Endothelial cell (in vitro differentiated cells): ENCODE measurements around the gene MBNL1. TPM values are rescaled to one million over a fixed set of nuclear protein-coding genes. Genes with fewer than 3 reads are reported as not detected.

ENCODE experiments used
- DNase-seq: peaks from one replicate; pipeline ENCODE4 v3.0.0; 2021; ENCODE audit warnings: low spot score
- H3K27ac Mint-ChIP-seq: one replicate; pipeline ENCODE4 v1.8.0; 2021; ENCODE audit warnings: mixed read lengths, inconsistent platforms; ENCODE audit not compliant: unreplicated experiment
- H3K27me3 Mint-ChIP-seq: one replicate; pipeline ENCODE4 v1.8.0; 2021; ENCODE audit warnings: mild to moderate bottlenecking, moderate library complexity, mixed read lengths, inconsistent platforms; ENCODE audit not compliant: unreplicated experiment
- H3K36me3 Mint-ChIP-seq: one replicate; pipeline ENCODE4 v1.8.0; 2021; ENCODE audit warnings: mild to moderate bottlenecking, low read depth, mixed read lengths, inconsistent platforms; ENCODE audit not compliant: unreplicated experiment
- H3K4me1 Mint-ChIP-seq: one replicate; pipeline ENCODE4 v1.8.0; 2021; ENCODE audit warnings: mild to moderate bottlenecking, mixed read lengths, inconsistent platforms; ENCODE audit not compliant: unreplicated experiment
- H3K4me3 Mint-ChIP-seq: one replicate; pipeline ENCODE4 v1.8.0; 2021; ENCODE audit warnings: mild to moderate bottlenecking, mixed read lengths, inconsistent platforms; ENCODE audit not compliant: unreplicated experiment
- H3K9me3 Mint-ChIP-seq: one replicate; pipeline ENCODE4 v1.8.0; 2021; ENCODE audit warnings: mixed read lengths, inconsistent platforms; ENCODE audit not compliant: unreplicated experiment
- CTCF ChIP-seq: fragments of 200-600 bp; sonication (generic); IDR thresholded peaks from one replicate; pipeline ENCODE4 v1.5.0; 2021; ENCODE audit warnings: antibody characterized with exemption; ENCODE audit not compliant: unreplicated experiment
- total RNA-seq: library from RNA; stranded (reverse); fragmentation: NEBNext Ultra II Directional; extraction: Animal tissue kit (Norgen Biotek cat#: 25700); gene quantifications from one replicate; pipeline ENCODE4 v1.2.1, GENCODE V29; 2021; ENCODE audit not compliant: unreplicated experiment

Gene MBNL1
- total RNA-seq, 1 donor from 2014 or later, result 54.1 TPM

GRCh38 chr3:152296382-152296781 is 27.7 kb downstream of the MBNL1 start:
- Mint-ChIP-seq H3K4me3 (no peak overlapping the region), H3K9me3 (no peaks in the 10 kb centered on the region), H3K27ac (no peak overlapping the region), H3K36me3 (peaks cover 11% of the 10 kb centered on the region), H3K27me3 (peaks cover 1% of the 10 kb centered on the region), H3K4me1 (peaks cover 14% of the 10 kb centered on the region)
- TF ChIP-seq CTCF, result no peak
- no peak for DNase-seq

- no peak for TF ChIP-seq CTCF
- Mint-ChIP-seq H3K27ac (no peak overlapping the region), H3K36me3 (peaks cover 11% of the 10 kb centered on the region), H3K9me3 (no peaks in the 10 kb centered on the region), H3K4me1 (peaks cover 12% of the 10 kb centered on the region), H3K27me3 (peaks cover 1% of the 10 kb centered on the region), H3K4me3 (no peak overlapping the region)
- DNase-seq, result no peak
Measured at GRCh38 chr3:152296971-152297370, 28.2 kb downstream of the MBNL1 start.

GRCh38 chr3:152298393-152299248 is 29.9 kb downstream of the MBNL1 start:
- Mint-ChIP-seq H3K36me3 (peaks cover 11% of the 10 kb centered on the region), H3K4me1 (peaks cover 12% of the 10 kb centered on the region), H3K27ac (peak overlapping the region; percentile 54), H3K4me3 (no peak overlapping the region), H3K27me3 (peaks cover 1% of the 10 kb centered on the region), H3K9me3 (no peaks in the 10 kb centered on the region)
- DNase-seq, result no peak
- no peak for TF ChIP-seq CTCF

GRCh38 chr3:152299249-152299976 is 30.7 kb downstream of the MBNL1 start:
- H3K27ac Mint-ChIP-seq, result peak overlapping the region; percentile 9
- TF ChIP-seq CTCF, result no peak
- H3K4me3 Mint-ChIP-seq, result no peak overlapping the region
- H3K27me3 Mint-ChIP-seq, result peaks cover 1% of the 10 kb centered on the region
- H3K36me3 Mint-ChIP-seq, result peaks cover 11% of the 10 kb centered on the region
- H3K9me3 Mint-ChIP-seq, result no peaks in the 10 kb centered on the region
- peaks cover 12% of the 10 kb centered on the region for H3K4me1 Mint-ChIP-seq
- no peak for DNase-seq
